Non-pigmented ciliary epithelial cell (primary cell): ENCODE measurements around the gene SYNRG.

Experiments
- DNase-seq: peaks from one replicate; pipeline ENCODE4 v3.0.0-alpha.2; 2010; ENCODE audit warnings: low read depth

SYNRG gene

DNA sequence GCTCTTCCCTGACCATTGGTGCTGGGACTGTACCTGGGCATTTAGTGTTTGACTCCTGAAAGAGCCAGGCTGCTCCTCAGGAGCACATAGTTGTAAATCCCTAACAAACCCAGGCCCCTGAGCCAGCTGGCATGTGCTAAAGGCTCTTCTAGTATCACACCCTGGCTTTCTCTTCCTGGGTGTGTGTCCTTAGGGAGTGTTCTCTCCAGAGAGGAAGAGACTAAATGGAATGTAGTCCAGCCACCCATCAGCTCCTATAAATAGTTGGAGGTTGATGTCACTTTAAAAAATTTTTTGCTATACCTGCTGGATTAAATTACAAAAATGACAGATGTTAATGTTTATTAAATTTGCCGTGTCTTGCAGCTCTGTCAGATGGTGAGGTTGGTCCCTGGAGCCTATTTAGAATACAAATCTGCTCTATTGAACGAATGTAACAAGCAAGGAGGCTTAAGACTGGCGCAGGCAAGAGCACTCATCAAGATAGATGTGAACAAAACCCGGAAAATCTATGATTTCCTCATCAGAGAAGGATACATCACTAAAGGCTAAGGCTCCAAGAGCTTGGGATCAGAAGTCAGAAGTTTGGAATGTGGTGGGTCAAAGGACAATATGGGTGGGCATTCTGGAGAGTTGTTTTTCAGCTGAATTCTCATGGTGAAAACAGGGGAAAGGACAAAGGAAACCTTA lies 132.6 kb downstream of the SYNRG start:
- no peak for DNase-seq

DNA sequence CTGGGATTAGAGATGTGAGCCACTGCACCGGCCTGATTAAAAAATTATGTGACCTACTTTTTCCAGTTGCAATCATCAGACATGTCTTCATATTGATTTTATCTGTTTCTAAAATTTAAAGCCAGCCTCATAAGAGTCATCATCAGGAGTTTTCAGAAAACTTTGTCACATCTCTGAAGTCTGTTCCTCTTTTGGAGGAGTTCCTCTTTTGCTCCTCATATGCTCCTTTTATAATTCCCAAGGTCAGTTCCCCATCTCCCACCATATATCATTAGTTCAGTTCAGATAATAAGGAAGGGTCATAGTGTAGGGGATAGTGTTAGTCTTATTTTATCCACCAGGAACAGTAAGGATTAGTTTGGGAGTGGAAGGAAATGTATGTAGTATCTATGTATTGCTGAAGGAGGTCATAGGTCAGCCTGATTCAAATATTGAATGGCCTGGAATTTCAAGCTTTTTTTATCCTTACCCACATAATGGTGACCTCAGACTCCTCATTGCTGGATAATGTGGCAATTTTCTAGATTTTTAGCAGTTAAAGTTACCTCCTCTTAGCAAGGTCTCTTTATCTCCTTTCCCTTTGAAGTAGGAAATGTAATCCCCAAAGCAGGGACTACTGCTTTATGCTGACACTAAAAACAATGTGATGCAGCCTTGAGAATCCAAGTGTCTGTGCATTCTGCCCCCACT lies 133.3 kb downstream of the SYNRG start:
- DNase-seq: no peak

DNA sequence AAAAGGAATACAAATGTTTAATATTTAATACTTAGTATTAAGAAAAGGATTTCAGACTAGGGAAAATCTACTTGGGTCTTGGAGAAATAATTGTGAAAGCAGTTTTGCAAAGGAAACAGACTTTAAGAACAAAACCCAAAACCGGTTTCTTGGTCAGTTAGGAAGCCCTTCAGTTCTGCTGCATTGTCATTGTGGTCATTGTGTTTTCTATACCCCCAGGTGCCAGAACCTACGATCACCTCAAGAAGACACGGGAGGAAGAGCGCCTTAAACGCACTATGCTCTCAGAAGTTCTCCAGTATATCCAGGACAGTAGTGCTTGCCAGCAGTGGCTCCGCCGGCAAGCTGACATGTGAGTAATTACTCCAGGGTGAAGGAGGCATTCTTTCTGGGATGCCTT lies 139.0 kb downstream of the SYNRG start:
- no peak for DNase-seq

DNA sequence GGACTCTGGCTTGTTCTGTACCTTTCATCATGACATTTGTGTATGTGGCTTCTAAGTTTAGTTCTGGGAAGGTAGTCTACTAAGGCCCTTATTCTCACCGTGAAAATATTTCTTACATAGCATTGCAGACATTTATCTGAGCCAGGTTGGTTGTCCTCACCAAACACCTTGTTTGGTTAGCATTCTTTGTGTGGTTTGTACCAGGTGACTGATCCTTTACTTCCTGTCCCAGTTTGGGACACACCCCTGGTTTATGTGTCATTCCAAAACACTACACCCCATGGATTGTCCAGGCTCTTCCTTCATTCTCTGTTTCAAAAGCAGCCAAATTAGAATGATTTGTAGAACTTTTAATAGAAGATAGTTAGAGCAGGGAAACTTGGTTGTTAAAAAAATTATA lies 142.7 kb downstream of the SYNRG start:
- no peak for DNase-seq

DNA sequence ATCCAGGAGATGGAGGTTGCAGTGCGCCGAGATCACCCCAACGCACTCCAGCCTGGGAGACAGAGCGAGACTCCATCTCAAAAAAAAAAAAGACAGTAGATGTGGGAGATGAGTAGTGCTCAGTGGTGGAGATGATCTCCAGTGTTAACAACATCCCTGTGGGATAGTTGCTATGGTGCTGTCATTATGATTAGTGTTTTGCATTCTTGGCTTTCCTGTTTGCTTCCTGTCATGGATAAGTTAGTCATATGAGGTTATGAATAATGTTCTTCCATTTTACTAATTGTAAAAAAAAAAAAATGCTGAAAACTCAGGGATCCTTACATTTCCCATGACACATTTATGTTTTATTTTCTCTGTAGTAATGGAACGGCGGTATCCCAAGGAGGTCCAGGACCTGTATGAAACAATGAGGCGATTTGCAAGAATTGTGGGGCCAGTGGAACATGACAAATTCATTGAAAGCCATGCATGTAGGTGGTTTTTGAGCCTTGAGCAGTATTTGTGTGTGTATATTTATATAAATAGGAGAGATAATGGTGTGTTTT lies 144.1 kb downstream of the SYNRG start:
- DNase-seq: no peak
